Astrocyte (in vitro differentiated cells and primary cell): ENCODE data around the gene CDKN1C. TPM values are rescaled to one million over a fixed set of nuclear protein-coding genes. Genes with fewer than 3 reads are reported as not detected.

ENCODE experiments used
- DNase-seq: peaks from one replicate; pipeline ENCODE4 v3.0.0-alpha.2; 2010; ENCODE audit warnings: low read depth
- FAIRE-seq: peaks from 2 replicates; lab custom pipeline; 2011; peaks lifted over from hg19 to GRCh38; lab: Jason Lieb, UNC
- H2AFZ ChIP-seq: 2 replicates; pipeline ENCODE4 v1.6.0; 2012; ENCODE audit warnings: low read depth, low read length, inconsistent platforms
- H3K27ac ChIP-seq: 2 replicates; pipeline ENCODE4 v1.5.1; 2011; ENCODE audit warnings: low read depth, low read length, inconsistent platforms
- H3K27me3 ChIP-seq: 2 replicates; pipeline ENCODE4 v1.6.0; 2011; ENCODE audit warnings: low read length, inconsistent platforms; ENCODE audit not compliant: insufficient read depth
- H3K36me3 ChIP-seq: 2 replicates; pipeline ENCODE4 v1.5.1; 2011; ENCODE audit warnings: low read length, inconsistent platforms; ENCODE audit not compliant: insufficient read depth
- H3K4me1 ChIP-seq: 2 replicates; pipeline ENCODE4 v1.5.1; 2011; ENCODE audit warnings: low read length, inconsistent platforms; ENCODE audit not compliant: insufficient read depth
- H3K4me2 ChIP-seq: 2 replicates; pipeline ENCODE4 v1.6.0; 2012; ENCODE audit warnings: low read length, inconsistent platforms
- H3K4me3 ChIP-seq: 2 replicates; pipeline ENCODE4 v1.5.1; 2011; ENCODE audit warnings: low read depth, mild to moderate bottlenecking, low read length, inconsistent platforms; ENCODE audit not compliant: insufficient read depth
- H3K79me2 ChIP-seq: 2 replicates; pipeline ENCODE4 v1.6.0; 2012; ENCODE audit warnings: mild to moderate bottlenecking, low read length, inconsistent platforms; ENCODE audit not compliant: insufficient read depth
- H3K9ac ChIP-seq: 2 replicates; pipeline ENCODE4 v1.6.0; 2012; ENCODE audit warnings: mild to moderate bottlenecking, low read length, inconsistent platforms
- H3K9me3 ChIP-seq: 2 replicates; pipeline ENCODE4 v1.5.1; 2012; ENCODE audit warnings: low read depth, mild to moderate bottlenecking, low read length, inconsistent platforms; ENCODE audit not compliant: insufficient read depth
- H4K20me1 ChIP-seq: 2 replicates; pipeline ENCODE4 v1.6.0; 2012; ENCODE audit warnings: low read length, inconsistent platforms; ENCODE audit not compliant: insufficient read depth
- H3K27ac Mint-ChIP-seq: one replicate; pipeline ENCODE4 v1.8.0; 2021; ENCODE audit warnings: mild to moderate bottlenecking, mixed read lengths; ENCODE audit not compliant: unreplicated experiment
- H3K27me3 Mint-ChIP-seq: one replicate; pipeline ENCODE4 v1.8.0; 2021; ENCODE audit warnings: low read depth, mixed read lengths; ENCODE audit not compliant: unreplicated experiment
- H3K36me3 Mint-ChIP-seq: one replicate; pipeline ENCODE4 v1.8.0; 2021; ENCODE audit warnings: low read depth, mixed read lengths; ENCODE audit not compliant: unreplicated experiment
- H3K4me1 Mint-ChIP-seq: one replicate; pipeline ENCODE4 v1.8.0; 2021; ENCODE audit warnings: low read depth, mixed read lengths; ENCODE audit not compliant: unreplicated experiment
- H3K4me3 Mint-ChIP-seq: one replicate; pipeline ENCODE4 v1.8.0; 2021; ENCODE audit warnings: mild to moderate bottlenecking, moderate library complexity, mixed read lengths; ENCODE audit not compliant: unreplicated experiment
- H3K9me3 Mint-ChIP-seq: one replicate; pipeline ENCODE4 v1.8.0; 2021; ENCODE audit warnings: mild to moderate bottlenecking, mixed read lengths; ENCODE audit not compliant: unreplicated experiment
- CTCF ChIP-seq: IDR thresholded peaks from 2 replicates; pipeline ENCODE4 v1.5.1; 2011; ENCODE audit warnings: low read depth, mild to moderate bottlenecking, inconsistent platforms, low read length, moderate library complexity; ENCODE audit not compliant: insufficient read depth
- EZH2 ChIP-seq: IDR thresholded peaks from 2 replicates; pipeline ENCODE4 v1.6.1; 2012; ENCODE audit warnings: mild to moderate bottlenecking, low read length, inconsistent platforms; ENCODE audit not compliant: insufficient read depth
- total RNA-seq: library from RNA; stranded (reverse); gene quantifications from 2 replicates; pipeline ENCODE4 v1.2.1, GENCODE V29; 2021

The CDKN1C gene
- total RNA-seq, 1 donor from 2014 or later: 7.5 TPM

- Histone ChIP-seq H3K79me2 (no peaks in the 10 kb centered on the region), H3K27ac (no peak overlapping the region), H3K4me3 (no peak overlapping the region), H3K4me1 (no peaks in the 10 kb centered on the region), H4K20me1 (no peaks in the 10 kb centered on the region), H2AFZ (no peak overlapping the region), H3K4me2 (peak overlapping the region; percentile 50), H3K36me3 (no peaks in the 10 kb centered on the region), H3K27me3 (peaks cover 32% of the 10 kb centered on the region), H3K9me3 (peaks cover 4% of the 10 kb centered on the region), H3K9ac (no peak overlapping the region)
- TF ChIP-seq CTCF: no peak
- TF ChIP-seq EZH2: peak; percentile 60
- Mint-ChIP-seq H3K36me3 (peaks cover 2% of the 10 kb centered on the region), H3K9me3 (peaks cover 4% of the 10 kb centered on the region), H3K27ac (no peak overlapping the region), H3K4me3 (no peak overlapping the region), H3K4me1 (no peaks in the 10 kb centered on the region), H3K27me3 (peaks cover 61% of the 10 kb centered on the region)
- DNase-seq (no peak), FAIRE-seq (no peak)
Measured at GRCh38 chr11:2862395-2863275, 22.9 kb downstream of the CDKN1C start.

- no peak overlapping the region for H3K4me2 ChIP-seq
- no peaks in the 10 kb centered on the region for H3K4me1 Mint-ChIP-seq
- peak; percentile 16 for DNase-seq
- no peaks in the 10 kb centered on the region for H3K9me3 Mint-ChIP-seq
- no peaks in the 10 kb centered on the region for H3K36me3 ChIP-seq
- no peaks in the 10 kb centered on the region for H3K4me1 ChIP-seq
- TF ChIP-seq CTCF (no peak), EZH2 (no peak)
- no peak overlapping the region for H3K27ac Mint-ChIP-seq
- H3K79me2 ChIP-seq: no peaks in the 10 kb centered on the region
- H3K27me3 Mint-ChIP-seq: peaks cover 63% of the 10 kb centered on the region
- H3K27me3 ChIP-seq: peaks cover 25% of the 10 kb centered on the region
- no peak for FAIRE-seq
- H3K4me3 ChIP-seq: no peak overlapping the region
- H2AFZ ChIP-seq: no peak overlapping the region
- no peaks in the 10 kb centered on the region for H3K36me3 Mint-ChIP-seq
- H3K27ac ChIP-seq: no peak overlapping the region
- H4K20me1 ChIP-seq: no peaks in the 10 kb centered on the region
- no peaks in the 10 kb centered on the region for H3K9me3 ChIP-seq
- no peak overlapping the region for H3K4me3 Mint-ChIP-seq
- H3K9ac ChIP-seq: no peak overlapping the region
Measured at GRCh38 chr11:2860636-2861035, 24.9 kb downstream of the CDKN1C start.

GRCh38 chr11:2859699-2860037 is 25.9 kb downstream of the CDKN1C start:
- Histone ChIP-seq H2AFZ (no peak overlapping the region), H3K27ac (no peak overlapping the region), H3K4me1 (no peaks in the 10 kb centered on the region), H3K9me3 (no peaks in the 10 kb centered on the region), H3K4me2 (no peak overlapping the region), H3K9ac (no peak overlapping the region), H3K4me3 (no peak overlapping the region), H3K36me3 (no peaks in the 10 kb centered on the region), H3K27me3 (peaks cover 25% of the 10 kb centered on the region), H4K20me1 (no peaks in the 10 kb centered on the region), H3K79me2 (no peaks in the 10 kb centered on the region)
- FAIRE-seq (no peak), DNase-seq (no peak)
- Mint-ChIP-seq H3K27ac (no peak overlapping the region), H3K36me3 (no peaks in the 10 kb centered on the region), H3K27me3 (peaks cover 63% of the 10 kb centered on the region), H3K4me1 (no peaks in the 10 kb centered on the region), H3K9me3 (no peaks in the 10 kb centered on the region), H3K4me3 (no peak overlapping the region)
- no peak for TF ChIP-seq CTCF
